Measurements from ENCODE around the gene NT5C2.

NT5C2 gene

DNA sequence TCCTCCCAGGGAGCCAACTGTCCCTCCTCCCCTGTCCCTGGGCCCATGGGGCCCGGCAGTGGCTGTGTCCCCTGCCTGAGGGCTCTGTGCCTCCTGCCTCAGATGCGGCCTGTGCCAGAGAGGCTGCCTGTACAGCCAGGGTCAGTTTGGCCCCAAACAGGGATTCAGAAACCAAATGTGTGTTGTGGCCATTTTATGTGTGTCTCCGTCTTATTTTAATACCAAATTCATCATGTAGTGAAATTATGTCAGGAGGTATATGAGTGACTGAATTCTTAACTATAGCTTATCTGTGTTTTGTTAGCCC is 114.8 kb downstream of the NT5C2 start:
- no peak for ATAC-seq
- TF ChIP-seq ISL1 (CRISPR knock-in tag; IDR thresholded peaks at IDR 0.05) = no peak
- TF ChIP-seq ZFP30 (CRISPR knock-in tag; IDR thresholded peaks at IDR 0.05) = no peak
- TF ChIP-seq, protein P1, sequence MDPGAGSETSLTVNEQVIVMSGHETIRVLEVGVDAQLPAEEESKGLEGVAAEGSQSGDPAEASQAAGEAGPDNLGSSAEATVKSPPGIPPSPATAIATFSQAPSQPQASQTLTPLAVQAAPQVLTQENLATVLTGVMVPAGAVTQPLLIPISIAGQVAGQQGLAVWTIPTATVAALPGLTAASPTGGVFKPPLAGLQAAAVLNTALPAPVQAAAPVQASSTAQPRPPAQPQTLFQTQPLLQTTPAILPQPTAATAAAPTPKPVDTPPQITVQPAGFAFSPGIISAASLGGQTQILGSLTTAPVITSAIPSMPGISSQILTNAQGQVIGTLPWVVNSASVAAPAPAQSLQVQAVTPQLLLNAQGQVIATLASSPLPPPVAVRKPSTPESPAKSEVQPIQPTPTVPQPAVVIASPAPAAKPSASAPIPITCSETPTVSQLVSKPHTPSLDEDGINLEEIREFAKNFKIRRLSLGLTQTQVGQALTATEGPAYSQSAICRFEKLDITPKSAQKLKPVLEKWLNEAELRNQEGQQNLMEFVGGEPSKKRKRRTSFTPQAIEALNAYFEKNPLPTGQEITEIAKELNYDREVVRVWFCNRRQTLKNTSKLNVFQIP (CRISPR knock-in tag; IDR thresholded peaks at IDR 0.05; ENCODE audit: borderline replicate concordance, low read depth) = no peak
- TF ChIP-seq RARB (CRISPR knock-in tag; IDR thresholded peaks at IDR 0.05) = no peak
- no peak for TF ChIP-seq ZFP3 (CRISPR knock-in tag; IDR thresholded peaks at IDR 0.05)
- no peak for TF ChIP-seq ZC3H10 (CRISPR knock-in tag; IDR thresholded peaks at IDR 0.05)
- no peak for TF ChIP-seq TOX (CRISPR knock-in tag; IDR thresholded peaks at IDR 0.05; ENCODE audit: borderline replicate concordance)
- no peak for TF ChIP-seq ZNF565 (CRISPR knock-in tag; conservative IDR thresholded peaks at IDR 0.05; ENCODE audit: low read depth)
- no peak for TF ChIP-seq GLIS3 (CRISPR knock-in tag; IDR thresholded peaks at IDR 0.05)
- TF ChIP-seq ZNF70 (CRISPR knock-in tag; IDR thresholded peaks at IDR 0.05) = no peak
- TF ChIP-seq CREB5 (CRISPR knock-in tag; IDR thresholded peaks at IDR 0.05; ENCODE audit: low read depth) = no peak

- TF ChIP-seq TCF4 (CRISPR knock-in tag; IDR thresholded peaks at IDR 0.05; ENCODE audit: borderline replicate concordance) (no peak), TOX (CRISPR knock-in tag; IDR thresholded peaks at IDR 0.05; ENCODE audit: borderline replicate concordance) (no peak)
- no peak for ATAC-seq
These were observed 115.4 kb downstream of the NT5C2 start for GRCh38 chr10:103077491-103078308.

DNA sequence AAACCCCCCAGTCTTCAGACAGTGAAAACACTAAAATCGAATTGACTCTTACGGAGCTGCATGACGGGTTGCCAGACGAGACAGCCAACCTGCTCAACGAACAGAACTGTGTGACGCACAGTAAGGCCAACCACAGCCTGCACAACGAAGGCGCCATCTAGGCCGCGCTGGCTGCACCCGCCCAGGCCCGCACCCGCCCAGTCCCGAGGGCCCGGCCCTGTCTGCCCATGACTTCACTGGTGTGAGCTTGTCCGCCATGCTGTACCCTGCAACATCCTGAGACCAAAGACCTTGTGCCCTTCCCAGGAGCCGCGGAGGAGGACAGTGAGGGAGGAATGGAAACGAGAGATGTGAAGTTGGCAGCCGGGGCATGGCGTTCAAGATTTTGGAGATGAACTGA is 116.1 kb downstream of the NT5C2 start:
- TF ChIP-seq BACH2 (CRISPR knock-in tag; IDR thresholded peaks at IDR 0.05; ENCODE audit: borderline replicate concordance) = no peak
- TF ChIP-seq TCF4 (CRISPR knock-in tag; IDR thresholded peaks at IDR 0.05; ENCODE audit: borderline replicate concordance) = no peak
- TF ChIP-seq ESRRG (CRISPR knock-in tag; IDR thresholded peaks at IDR 0.05) = no peak
- TF ChIP-seq TSHZ2 (CRISPR knock-in tag; IDR thresholded peaks at IDR 0.05) = no peak
- no peak for TF ChIP-seq ZC3H10 (CRISPR knock-in tag; IDR thresholded peaks at IDR 0.05)
- TF ChIP-seq ZNF70 (CRISPR knock-in tag; IDR thresholded peaks at IDR 0.05) = no peak
- TF ChIP-seq ZNF565 (CRISPR knock-in tag; conservative IDR thresholded peaks at IDR 0.05; ENCODE audit: low read depth) = no peak
- no peak for TF ChIP-seq OSR1 (CRISPR knock-in tag; IDR thresholded peaks at IDR 0.05)
- TF ChIP-seq ARNTL (CRISPR knock-in tag; IDR thresholded peaks at IDR 0.05; ENCODE audit: borderline replicate concordance, low read depth) = no peak
- no peak for TF ChIP-seq ISL1 (CRISPR knock-in tag; IDR thresholded peaks at IDR 0.05)
- TF ChIP-seq SNAI2 (CRISPR knock-in tag; IDR thresholded peaks at IDR 0.05) = no peak
- no peak for TF ChIP-seq GLIS3 (CRISPR knock-in tag; IDR thresholded peaks at IDR 0.05)
- TF ChIP-seq RARB (CRISPR knock-in tag; IDR thresholded peaks at IDR 0.05) = no peak
- no peak for TF ChIP-seq PPARA (CRISPR knock-in tag; IDR thresholded peaks at IDR 0.05; ENCODE audit: borderline replicate concordance)
- TF ChIP-seq CREB5 (CRISPR knock-in tag; IDR thresholded peaks at IDR 0.05; ENCODE audit: low read depth) = no peak
- TF ChIP-seq, protein P1 (CRISPR knock-in tag; IDR thresholded peaks at IDR 0.05; ENCODE audit: borderline replicate concordance, low read depth) = no peak
- TF ChIP-seq ZFP3 (CRISPR knock-in tag; IDR thresholded peaks at IDR 0.05) = no peak
- no peak for TF ChIP-seq PATZ1 (CRISPR knock-in tag; IDR thresholded peaks at IDR 0.05; ENCODE audit: borderline replicate concordance)
- no peak for TF ChIP-seq CSRNP3 (CRISPR knock-in tag; IDR thresholded peaks at IDR 0.05)
- ATAC-seq = no peak
